T47D (cell line): Measurements from ENCODE around the gene TLK2.

Source experiments
- DNase-seq, 2 experiments: peaks; one replicate each; pipeline versions ENCODE4 v3.0.0 to v3.0.0-alpha.2; 2011 to 2012; ENCODE audit warnings: low read depth in 1 of 2, low spot score in 1 of 2
- JUND ChIP-seq: IDR thresholded peaks from 2 replicates; pipeline ENCODE4 v1.6.1; 2012; ENCODE audit warnings: low read depth
- in situ Hi-C: cut with HindIII; loops from 2 replicates; pipeline ENCODE4 v1.10.0; 2016; ENCODE audit warnings: low sequenced_read_pairs, low pct_unique_long_range_greater_than_20kb

TLK2 gene

DNA sequence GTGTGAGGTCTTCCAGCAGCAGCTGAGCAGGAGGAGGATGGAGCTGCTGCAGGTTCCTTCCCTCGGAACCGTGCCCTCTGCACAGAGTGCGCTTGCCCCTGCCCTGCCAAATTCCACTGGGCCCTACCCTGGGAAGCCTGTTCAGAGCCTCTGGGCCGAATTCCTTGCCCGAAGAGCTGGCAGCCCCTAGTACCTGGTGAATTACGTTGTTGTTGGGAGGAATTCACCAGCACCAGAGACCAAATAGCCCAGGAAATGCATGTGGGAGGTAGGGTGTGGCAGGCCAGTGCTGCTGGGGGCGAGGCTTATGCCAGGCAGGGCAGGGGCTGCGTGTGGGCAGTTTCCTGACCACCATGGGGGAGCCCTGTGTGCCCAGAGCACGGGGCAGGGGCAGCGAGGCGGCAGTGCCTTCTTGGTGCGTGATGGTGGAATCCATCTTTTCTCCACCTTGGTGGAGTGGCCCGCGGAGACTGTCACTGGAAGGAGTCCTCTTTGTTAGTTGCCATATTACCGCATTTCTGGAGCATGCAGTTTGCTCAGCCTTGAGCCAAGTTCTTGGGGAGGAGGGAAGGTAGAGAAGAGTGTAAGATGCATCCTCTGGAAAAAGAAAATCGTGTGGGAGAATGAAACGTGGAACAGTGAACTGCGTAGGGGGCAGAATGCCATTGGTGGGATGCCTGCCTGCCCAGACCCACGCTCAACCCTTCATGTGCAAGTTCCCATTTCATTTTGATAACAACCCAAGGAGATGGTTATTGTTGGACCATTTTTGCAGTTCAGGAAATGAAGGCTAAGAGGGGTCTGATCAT lies 151.1 kb downstream of the TLK2 start:
- in situ Hi-C loops = no loop called here
- no peak for DNase-seq
- TF ChIP-seq JUND = no peak

GRCh38 chr17:62630365-62631085 lies 151.9 kb downstream of the TLK2 start:
- no peak for TF ChIP-seq JUND
- in situ Hi-C loops = no loop called here
- no peak for DNase-seq

- in situ Hi-C loops = no loop called here
- no peak for TF ChIP-seq JUND
- no peak for DNase-seq
Measured at GRCh38 chr17:62631086-62631935, 152.7 kb downstream of the TLK2 start.

DNA sequence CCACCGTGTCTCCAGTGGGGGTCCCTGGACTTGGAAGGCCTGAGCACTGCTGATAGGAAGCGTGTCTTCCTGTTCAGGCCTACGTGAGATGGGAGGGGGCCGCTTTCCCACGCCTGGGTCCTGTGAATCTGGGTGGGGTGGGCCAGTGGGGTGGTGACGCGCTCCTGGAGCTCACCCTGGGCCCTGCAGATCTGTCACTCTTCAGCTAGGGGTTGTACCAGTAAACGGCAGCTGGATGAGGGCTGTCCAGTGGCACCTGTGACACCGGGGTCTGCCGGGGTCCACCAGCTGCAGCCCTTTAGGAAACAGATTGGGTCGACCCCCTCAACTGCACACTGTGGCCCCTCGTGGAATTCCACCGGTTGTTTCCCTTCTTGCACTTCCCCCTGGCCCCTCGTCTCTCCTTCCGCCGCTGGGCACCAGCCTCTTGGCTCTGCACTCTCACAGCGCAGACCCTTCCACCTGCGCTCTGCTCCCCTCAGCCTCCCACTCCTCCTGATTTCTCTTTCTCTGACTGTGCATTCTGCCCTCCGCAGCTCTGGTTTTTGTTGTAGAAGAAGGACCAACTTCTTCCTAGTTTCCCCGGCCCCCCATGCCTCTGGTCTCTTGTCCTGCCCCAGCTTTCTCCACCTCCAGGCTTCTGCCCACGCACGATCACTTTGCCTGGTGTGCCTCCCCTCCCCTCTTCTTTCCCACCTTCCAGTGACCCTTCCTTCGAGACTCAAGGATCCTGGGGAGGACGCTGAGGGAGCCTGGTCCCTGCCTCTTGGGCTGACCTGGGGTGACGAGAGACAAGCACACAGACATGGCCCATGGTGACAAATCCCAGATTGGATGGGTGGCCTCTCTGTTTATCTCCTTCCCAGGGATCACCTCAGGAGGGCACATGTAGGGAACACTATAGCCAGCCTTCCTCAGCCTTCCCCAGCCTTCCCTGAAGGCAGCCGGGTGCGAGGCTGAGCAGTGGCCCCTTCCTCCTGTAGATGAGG lies 153.6 kb downstream of the TLK2 start:
- no peak for TF ChIP-seq JUND
- in situ Hi-C loops = no loop called here
- no peak for DNase-seq

- TF ChIP-seq JUND = no peak
- in situ Hi-C loops = no loop called here
- DNase-seq = no peak
Measured at GRCh38 chr17:62637809-62638208, 159.2 kb downstream of the TLK2 start.

- TF ChIP-seq JUND = no peak
- in situ Hi-C loops = no loop called here
- no peak for DNase-seq
Measured at GRCh38 chr17:62641153-62641552, 162.5 kb downstream of the TLK2 start.

DNA sequence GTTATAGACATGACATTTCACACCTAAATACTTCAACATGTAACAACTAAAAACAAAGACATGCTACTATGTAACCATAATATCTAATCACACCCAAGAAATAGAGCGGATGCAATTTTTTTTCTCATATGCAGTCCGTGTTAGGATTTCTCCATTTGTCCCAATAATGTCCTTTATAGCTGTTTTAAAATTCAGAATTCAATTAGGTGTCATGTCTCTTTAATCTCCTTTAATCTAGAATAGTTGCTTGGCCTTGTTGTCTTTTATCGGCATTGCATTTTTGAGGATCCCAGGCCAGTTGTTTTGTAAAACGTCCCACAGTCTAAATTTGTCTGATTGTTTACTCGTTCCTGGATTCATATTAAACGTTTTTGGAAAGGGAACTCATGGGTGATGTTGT lies 163.3 kb downstream of the TLK2 start:
- DNase-seq = no peak
- in situ Hi-C loops = no loop called here
- no peak for TF ChIP-seq JUND

GRCh38 chr17:62643496-62643895 lies 164.9 kb downstream of the TLK2 start:
- in situ Hi-C loops = no loop called here
- DNase-seq = no peak
- no peak for TF ChIP-seq JUND

GRCh38 chr17:62644487-62645173 lies 166.0 kb downstream of the TLK2 start:
- no peak for TF ChIP-seq JUND
- no peak for DNase-seq
- in situ Hi-C loops = no loop called here

DNA sequence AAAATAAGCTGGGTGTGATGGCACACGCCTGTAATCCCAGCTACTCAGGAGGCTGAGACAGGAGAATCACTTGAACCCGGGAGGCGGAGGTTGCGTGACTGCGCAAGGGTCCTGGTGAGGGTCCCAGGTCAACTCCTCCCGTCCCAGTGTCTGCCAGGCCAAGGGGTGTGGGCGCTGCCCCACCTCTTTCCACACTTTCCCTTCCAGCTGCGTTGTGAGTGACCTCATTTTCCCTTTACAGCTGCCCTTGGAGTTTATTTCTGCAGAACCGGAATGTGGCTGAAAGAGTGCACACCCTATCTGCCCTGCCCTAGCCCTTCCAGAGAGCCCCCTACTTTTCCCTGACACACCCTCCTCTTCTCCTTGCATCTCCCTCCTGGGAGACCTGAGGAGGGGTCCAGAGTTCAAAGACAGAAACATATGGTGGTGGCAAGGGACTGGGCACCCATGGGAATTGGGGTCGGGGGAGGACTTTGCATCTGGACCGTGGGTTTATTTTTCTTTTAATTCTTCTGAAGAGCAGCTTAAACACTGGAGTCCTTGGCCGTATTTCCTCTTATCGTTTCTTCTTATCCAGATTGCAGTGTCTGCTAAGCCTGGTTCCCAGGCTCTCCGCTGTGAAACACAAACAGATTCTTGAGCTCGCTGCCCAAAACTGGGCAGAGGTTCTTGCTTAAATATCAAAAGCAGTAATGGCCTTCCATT lies 169.8 kb downstream of the TLK2 start:
- in situ Hi-C loops = no loop called here
- no peak for DNase-seq
- no peak for TF ChIP-seq JUND

DNA sequence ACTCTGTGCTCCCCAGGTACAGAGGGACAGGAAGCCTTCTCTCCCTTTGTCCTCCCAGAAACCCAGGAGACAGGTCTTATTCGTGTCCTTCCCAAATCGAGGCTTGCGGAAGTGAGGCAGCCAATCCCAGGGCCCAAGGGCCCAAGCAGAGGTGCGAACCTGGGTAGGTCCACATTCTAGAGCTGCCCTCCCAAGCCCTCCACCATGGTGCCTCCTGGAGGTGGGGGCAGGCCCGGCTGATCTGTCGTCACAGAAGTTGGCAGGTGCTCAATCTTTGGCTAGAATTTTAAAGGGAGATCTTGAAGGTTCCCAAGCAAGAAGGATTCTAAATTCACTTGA lies 170.3 kb downstream of the TLK2 start:
- no peak for DNase-seq
- in situ Hi-C loops = no loop called here
- no peak for TF ChIP-seq JUND
